ENCODE results near the gene MRPS18A. TPM values are rescaled to one million over a fixed set of nuclear protein-coding genes. Genes with fewer than 3 reads are reported as not detected.
A peak's percentile ranks its signal among the peaks of the same experiment; 100 is the strongest.

MRPS18A gene
- total and polyA plus RNA-seq, 2 of the 13 experiments (the other 11 are each of a cell fraction or from before 2014, with no cell fraction given): 87.8 to 89.1 TPM

- no peak for TF ChIP-seq CERS6 (CRISPR knock-in tag; IDR thresholded peaks at IDR 0.05)
- no peak for TF ChIP-seq ZNF160 (CRISPR knock-in tag; IDR thresholded peaks at IDR 0.05)
- no peak for TF ChIP-seq HBP1 (CRISPR knock-in tag; IDR thresholded peaks at IDR 0.05; ENCODE audit: low read depth)
- TF ChIP-seq ZFP82 (CRISPR knock-in tag; IDR thresholded peaks at IDR 0.05; ENCODE audit: borderline replicate concordance): no peak
- peak; percentile 40; the same call in 1 of the 2 replicates for TF ChIP-seq MTF2 (CRISPR knock-in tag; IDR thresholded peaks at IDR 0.05; ENCODE audit: borderline replicate concordance)
- peak; percentile 25 for TF ChIP-seq CCAR2 (optimal IDR thresholded peaks at IDR 0.05; ENCODE audit: low read depth, low read length)
- TF ChIP-seq GFI1 (CRISPR knock-in tag; IDR thresholded peaks at IDR 0.05; ENCODE audit: borderline replicate concordance): peak; percentile 19; the same call in 1 of the 2 replicates
- TF ChIP-seq DNMT3B (CRISPR knock-in tag; conservative IDR thresholded peaks at IDR 0.05): no peak
- TF ChIP-seq FIP1L1 (IDR thresholded peaks at IDR 0.05; ENCODE audit: borderline replicate concordance, insufficient read depth, low read depth, low read length): 0 out of 2 replicates have a peak, but pooled peaks have one; percentile 62
- no peak for TF ChIP-seq ZSCAN9 (CRISPR knock-in tag; IDR thresholded peaks at IDR 0.05; ENCODE audit: borderline replicate concordance)
- TF ChIP-seq NFE2L1 (CRISPR knock-in tag; IDR thresholded peaks at IDR 0.05; ENCODE audit: borderline replicate concordance): no peak
- peak; percentile 81 for TF ChIP-seq ZNF431 (CRISPR knock-in tag; IDR thresholded peaks at IDR 0.05; ENCODE audit: borderline replicate concordance, low read depth)
- TF ChIP-seq ZBTB26 (CRISPR knock-in tag; IDR thresholded peaks at IDR 0.05; ENCODE audit: borderline replicate concordance): no peak
- TF ChIP-seq HNRNPLL (IDR thresholded peaks at IDR 0.05; ENCODE audit: low read depth, low read length, poor library complexity, severe bottlenecking): peak; percentile 70
- TF ChIP-seq ZNF484 (CRISPR knock-in tag; IDR thresholded peaks at IDR 0.05; ENCODE audit: borderline replicate concordance, low read depth): no peak
- TF ChIP-seq MYNN (CRISPR knock-in tag; IDR thresholded peaks at IDR 0.05; ENCODE audit: low read depth): no peak
- no peak for TF ChIP-seq ZBED4 (CRISPR knock-in tag; IDR thresholded peaks at IDR 0.05; ENCODE audit: borderline replicate concordance)
- no peak for TF ChIP-seq ZNF737 (CRISPR knock-in tag; IDR thresholded peaks at IDR 0.05; ENCODE audit: borderline replicate concordance)
- TF ChIP-seq REPIN1 (CRISPR knock-in tag; IDR thresholded peaks at IDR 0.05; ENCODE audit: borderline replicate concordance, low read depth): no peak
- peak; percentile 94 for TF ChIP-seq MEIS2 (CRISPR knock-in tag; IDR thresholded peaks at IDR 0.05)
- TF ChIP-seq ELF3 (CRISPR knock-in tag; IDR thresholded peaks at IDR 0.05): 0 out of 2 replicates have a peak, but pooled peaks have one; percentile 47
Measured at GRCh38 chr6:43668151-43669028, 19.2 kb downstream of the MRPS18A start (continued).

Data from HepG2 (cell line).